ENCODE measurements around the gene LARP4B.

LARP4B gene

GRCh38 chr10:870564-871166 lies 60.8 kb downstream of the LARP4B start:
- in situ Hi-C loops (cut with HindIII; ENCODE audit: low sequenced_read_pairs): no loop called here

GRCh38 chr10:869171-869570 lies 62.3 kb downstream of the LARP4B start:
- in situ Hi-C loops (cut with HindIII; ENCODE audit: low sequenced_read_pairs): no loop called here

- in situ Hi-C loops (cut with HindIII; ENCODE audit: low sequenced_read_pairs): no loop called here
These were observed 63.7 kb downstream of the LARP4B start for GRCh38 chr10:867807-868206.

DNA sequence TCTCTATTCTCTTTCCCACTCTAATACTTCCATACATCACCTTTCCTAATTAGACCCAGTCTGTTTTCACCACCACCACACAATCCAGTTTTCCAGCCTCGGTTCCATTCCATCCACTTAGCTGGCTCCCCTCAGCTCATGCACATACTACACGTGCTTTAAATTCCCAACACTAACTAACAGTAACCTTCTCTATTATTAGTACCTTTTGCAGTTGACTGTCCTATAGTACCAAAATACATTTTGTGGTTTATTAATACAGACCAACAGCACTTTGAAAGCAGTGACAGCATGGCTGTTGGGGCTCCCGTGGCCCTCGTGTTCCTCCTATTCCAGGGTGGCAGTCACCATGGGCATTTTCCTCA lies 64.9 kb downstream of the LARP4B start:
- in situ Hi-C loops (cut with HindIII; ENCODE audit: low sequenced_read_pairs): no loop called here

- in situ Hi-C loops (cut with HindIII; ENCODE audit: low sequenced_read_pairs): no loop called here
These were observed 65.5 kb downstream of the LARP4B start for GRCh38 chr10:865924-866576.

- in situ Hi-C loops (cut with HindIII; ENCODE audit: low sequenced_read_pairs): no loop called here
These were observed 66.2 kb downstream of the LARP4B start for GRCh38 chr10:865257-865656.

- in situ Hi-C loops (cut with HindIII; ENCODE audit: low sequenced_read_pairs): no loop called here
These were observed 71.0 kb downstream of the LARP4B start for GRCh38 chr10:860519-860918.

DNA sequence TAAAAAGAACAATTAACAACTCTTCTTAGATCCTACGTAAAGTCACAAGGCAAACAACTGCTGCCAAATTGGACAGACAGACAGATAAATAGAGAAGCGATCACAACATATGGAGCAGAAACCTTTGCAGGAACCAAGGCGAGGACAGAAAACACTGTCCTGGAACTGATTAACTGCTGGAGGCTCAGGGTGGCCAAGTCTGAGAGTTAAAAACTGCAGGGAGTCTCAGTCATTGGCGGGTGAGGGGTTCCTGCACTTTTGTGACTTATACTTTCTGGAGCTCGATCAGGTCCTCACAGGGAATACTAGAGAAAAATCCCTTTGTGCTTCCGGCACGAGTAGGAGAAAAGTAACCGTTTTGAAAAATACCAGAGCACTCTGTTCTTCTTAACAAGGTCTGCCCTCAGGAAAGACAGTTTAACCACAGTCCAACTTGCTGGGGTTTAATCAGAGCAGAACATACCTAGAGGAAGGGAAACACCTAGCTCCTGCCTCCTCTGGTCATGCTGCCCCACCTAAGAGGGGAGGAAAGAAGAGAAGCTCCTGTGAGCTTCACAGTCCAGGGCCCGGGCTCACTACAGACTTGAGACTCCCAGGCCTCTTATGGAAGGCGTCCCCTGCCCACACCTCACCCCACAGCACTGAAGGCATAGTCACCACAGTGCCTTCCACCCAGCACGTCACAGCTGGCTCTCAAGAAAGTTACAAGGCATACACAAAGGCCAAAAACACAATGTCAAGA lies 74.9 kb downstream of the LARP4B start:
- in situ Hi-C loops (cut with HindIII; ENCODE audit: low sequenced_read_pairs): no loop called here

DNA sequence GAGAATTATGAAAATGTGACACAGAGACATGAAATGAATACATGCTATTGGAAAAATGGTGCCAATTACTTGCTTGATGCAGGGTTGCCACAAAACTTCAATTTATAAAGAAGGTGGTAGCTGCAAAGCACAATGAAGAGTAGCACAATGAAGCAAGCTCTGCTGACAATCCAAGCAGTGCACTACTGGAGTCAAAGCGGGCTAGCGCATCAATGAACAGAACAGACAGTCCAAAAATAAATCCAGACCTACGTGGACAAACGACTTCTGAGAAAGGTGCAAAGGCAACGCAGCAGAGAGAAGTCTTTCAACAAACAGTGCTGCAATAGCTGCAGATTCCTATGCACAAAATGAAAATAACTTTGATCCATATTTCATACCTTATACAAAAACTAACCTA lies 75.8 kb downstream of the LARP4B start:
- in situ Hi-C loops (cut with HindIII; ENCODE audit: low sequenced_read_pairs): no loop called here

GRCh38 chr10:855079-855478 lies 76.4 kb downstream of the LARP4B start:
- in situ Hi-C loops (cut with HindIII; ENCODE audit: low sequenced_read_pairs): no loop called here

DNA sequence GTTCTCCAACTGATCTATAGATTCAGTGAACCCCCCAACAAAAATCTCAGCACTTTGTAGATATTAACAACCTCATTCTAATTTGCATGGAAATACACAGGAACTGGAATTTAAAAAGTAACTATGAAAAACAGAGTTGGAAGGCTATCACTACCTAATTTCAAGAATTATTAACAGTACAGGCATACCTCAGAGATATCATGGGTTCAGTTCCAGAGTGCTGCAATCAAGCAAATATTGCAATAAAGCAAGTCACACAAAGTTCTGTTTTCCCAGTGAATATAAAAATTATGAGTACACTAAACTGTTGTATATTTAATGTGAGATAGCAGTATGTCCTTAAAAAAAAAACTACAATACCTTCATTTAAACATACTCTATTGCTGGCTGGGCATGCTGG lies 78.5 kb downstream of the LARP4B start:
- in situ Hi-C loops (cut with HindIII; ENCODE audit: low sequenced_read_pairs): no loop called here

- in situ Hi-C loops (cut with HindIII; ENCODE audit: low sequenced_read_pairs): no loop called here
These were observed 79.1 kb downstream of the LARP4B start for GRCh38 chr10:852386-852785.

DNA sequence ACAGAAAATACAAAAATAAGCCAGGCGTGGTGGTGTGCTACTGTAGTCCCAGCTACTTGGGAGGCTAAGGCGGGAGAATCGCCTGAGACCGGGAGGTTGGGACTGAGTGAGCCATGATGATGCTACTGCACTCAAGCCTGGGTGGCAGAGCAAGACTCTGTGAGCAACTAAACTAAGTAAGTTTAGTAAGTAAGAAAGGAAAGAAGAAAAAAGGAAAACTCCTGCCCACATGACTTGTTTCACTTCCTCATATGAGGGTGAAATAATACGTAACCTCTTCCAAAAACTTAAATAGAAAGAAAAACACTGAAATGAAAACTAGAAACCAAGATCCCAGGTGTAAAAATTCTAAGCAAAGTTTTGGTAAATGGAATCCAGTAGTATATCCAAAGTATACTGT lies 79.6 kb downstream of the LARP4B start:
- in situ Hi-C loops (cut with HindIII; ENCODE audit: low sequenced_read_pairs): no loop called here

GRCh38 chr10:850093-850492 lies 81.4 kb downstream of the LARP4B start:
- in situ Hi-C loops (cut with HindIII; ENCODE audit: low sequenced_read_pairs): no loop called here

- in situ Hi-C loops (cut with HindIII; ENCODE audit: low sequenced_read_pairs): no loop called here
These were observed 83.6 kb downstream of the LARP4B start for GRCh38 chr10:847868-848267.

GRCh38 chr10:846126-846685 lies 85.3 kb downstream of the LARP4B start:
- in situ Hi-C loops (cut with HindIII; ENCODE audit: low sequenced_read_pairs): no loop called here

DNA sequence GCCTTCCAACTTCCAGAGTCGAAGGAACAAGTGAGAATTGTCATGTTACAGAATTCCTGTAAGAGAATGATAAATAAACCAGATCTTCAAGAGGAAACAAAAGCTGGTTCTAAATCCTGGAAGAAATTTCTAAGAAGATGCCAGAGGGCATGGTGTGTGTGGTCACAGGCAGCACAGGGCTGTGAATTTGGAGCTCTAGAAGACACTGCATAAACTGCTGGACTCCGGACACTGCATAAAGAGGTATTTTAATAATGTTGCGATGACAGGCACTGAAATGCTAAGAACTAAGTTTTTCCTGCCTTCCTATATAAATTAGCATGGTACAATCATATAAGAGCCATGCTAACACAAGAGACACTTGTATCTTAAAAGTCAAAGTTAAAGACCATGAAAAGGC lies 86.0 kb downstream of the LARP4B start:
- in situ Hi-C loops (cut with HindIII; ENCODE audit: low sequenced_read_pairs): no loop called here

GRCh38 chr10:844552-844951 lies 87.0 kb downstream of the LARP4B start:
- in situ Hi-C loops (cut with HindIII; ENCODE audit: low sequenced_read_pairs): no loop called here

DNA sequence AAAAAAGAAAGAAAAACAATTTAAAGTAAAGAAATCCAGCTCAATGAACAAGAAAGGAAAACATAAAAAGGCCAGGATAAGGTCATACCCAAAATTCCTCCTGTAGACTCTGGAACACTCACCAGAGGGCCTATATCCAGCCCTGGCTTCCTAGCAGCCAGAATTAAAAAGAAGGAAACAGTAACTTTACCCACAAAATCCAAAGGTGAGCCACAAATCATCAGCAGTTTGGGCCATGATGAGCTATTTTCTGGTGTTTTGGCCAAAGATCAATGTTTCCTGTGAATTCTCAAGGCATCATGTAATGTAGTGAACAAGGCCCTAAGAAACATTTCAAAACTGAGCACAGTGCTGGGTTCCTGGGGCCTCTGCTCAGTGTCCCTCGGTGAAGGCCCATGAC lies 87.8 kb downstream of the LARP4B start:
- in situ Hi-C loops (cut with HindIII; ENCODE audit: low sequenced_read_pairs): no loop called here

- in situ Hi-C loops (cut with HindIII; ENCODE audit: low sequenced_read_pairs): no loop called here
These were observed 88.7 kb downstream of the LARP4B start for GRCh38 chr10:842795-843194.

GRCh38 chr10:841535-841934 lies 90.0 kb downstream of the LARP4B start:
- in situ Hi-C loops (cut with HindIII; ENCODE audit: low sequenced_read_pairs): no loop called here

Measured in DLD1 (cell line).